Smooth muscle cell (in vitro differentiated cells): ENCODE results near the gene TFEB. TPM values are rescaled to one million over a fixed set of nuclear protein-coding genes. Genes with fewer than 3 reads are reported as not detected.

Experiments
- DNase-seq: peaks from one replicate; lab custom pipeline; 2025; ENCODE audit not compliant: unreplicated experiment; lab: John Stamatoyannopoulos, UW
- H2AFZ ChIP-seq: fragments of 200-600 bp; sonication (generic); 2 replicates; pipeline ENCODE4 v1.6.0; 2016; ENCODE audit warnings: antibody characterized with exemption, low read depth, mild to moderate bottlenecking
- H3F3A ChIP-seq: fragments of 200-600 bp; sonication (generic); 2 replicates; pipeline ENCODE4 v1.6.0; 2017; ENCODE audit warnings: antibody characterized with exemption, low read depth
- H3K27ac ChIP-seq: fragments of 200-600 bp; sonication (generic); 2 replicates; pipeline ENCODE4 v1.5.1; 2016; ENCODE audit warnings: low read depth, mild to moderate bottlenecking
- H3K27me3 ChIP-seq: fragments of 200-600 bp; sonication (generic); 2 replicates; pipeline ENCODE4 v1.6.1; 2016; ENCODE audit warnings: low read depth, mild to moderate bottlenecking
- H3K36me3 ChIP-seq: fragments of 200-600 bp; sonication (generic); 2 replicates; pipeline ENCODE4 v1.5.1; 2016; ENCODE audit warnings: low read depth
- H3K4me1 ChIP-seq: fragments of 200-600 bp; sonication (generic); 2 replicates; pipeline ENCODE4 v1.5.1; 2016; ENCODE audit warnings: low read depth
- H3K4me2 ChIP-seq: fragments of 200-600 bp; sonication (generic); 2 replicates; pipeline ENCODE4 v1.6.0; 2016; ENCODE audit warnings: mild to moderate bottlenecking
- H3K4me3 ChIP-seq: fragments of 200-600 bp; sonication (generic); 2 replicates; pipeline ENCODE4 v1.5.1; 2016; ENCODE audit warnings: mild to moderate bottlenecking
- H3K79me2 ChIP-seq: fragments of 200-600 bp; sonication (generic); 2 replicates; pipeline ENCODE4 v1.6.0; 2016; ENCODE audit warnings: low read depth, mild to moderate bottlenecking
- H3K9ac ChIP-seq: fragments of 200-600 bp; sonication (generic); 2 replicates; pipeline ENCODE4 v1.6.0; 2016; ENCODE audit warnings: low read depth
- H3K9me3 ChIP-seq: fragments of 200-600 bp; sonication (generic); replicated peaks from 2 replicates; pipeline ENCODE4 v1.5.1; 2016; ENCODE audit warnings: low read depth
- H4K20me1 ChIP-seq: fragments of 200-600 bp; sonication (generic); 2 replicates; pipeline ENCODE4 v1.6.0; 2016; ENCODE audit warnings: low read depth
- WGBS: methylation state at CpG from one replicate; pipeline ENCODE4 v1.1.7; 2016; ENCODE audit warnings: low lambda C conversion rate; 5-methylcytosine and 5-hydroxymethylcytosine counted together
- polyA plus RNA-seq: library from polyadenylated mRNA; unstranded; fragments of >200 nt; fragmentation: Nextera tagmentation; extraction: Ambion mirVana; gene quantifications from 2 replicates; pipeline ENCODE4 v1.2.1, GENCODE V29; 2016
- total RNA-seq: library from RNA; depleted of rRNA; stranded (reverse); fragments of >200 nt; gene quantifications from 2 replicates; pipeline ENCODE4 v1.2.3, GENCODE V29; 2014
- TF ChIP-seq, protein P1 (sequence below): fragments of 200-600 bp; sonication (generic); IDR thresholded peaks from 2 replicates; pipeline ENCODE4 v1.5.1; 2017; ENCODE audit warnings: borderline replicate concordance, mild to moderate bottlenecking, antibody characterized with exemption; ENCODE audit not compliant: insufficient read depth, poor library complexity, severe bottlenecking

The TFEB gene
- total and polyA plus RNA-seq, 2 experiments from 2014 or later, result 15.3 to 15.7 TPM

DNA sequence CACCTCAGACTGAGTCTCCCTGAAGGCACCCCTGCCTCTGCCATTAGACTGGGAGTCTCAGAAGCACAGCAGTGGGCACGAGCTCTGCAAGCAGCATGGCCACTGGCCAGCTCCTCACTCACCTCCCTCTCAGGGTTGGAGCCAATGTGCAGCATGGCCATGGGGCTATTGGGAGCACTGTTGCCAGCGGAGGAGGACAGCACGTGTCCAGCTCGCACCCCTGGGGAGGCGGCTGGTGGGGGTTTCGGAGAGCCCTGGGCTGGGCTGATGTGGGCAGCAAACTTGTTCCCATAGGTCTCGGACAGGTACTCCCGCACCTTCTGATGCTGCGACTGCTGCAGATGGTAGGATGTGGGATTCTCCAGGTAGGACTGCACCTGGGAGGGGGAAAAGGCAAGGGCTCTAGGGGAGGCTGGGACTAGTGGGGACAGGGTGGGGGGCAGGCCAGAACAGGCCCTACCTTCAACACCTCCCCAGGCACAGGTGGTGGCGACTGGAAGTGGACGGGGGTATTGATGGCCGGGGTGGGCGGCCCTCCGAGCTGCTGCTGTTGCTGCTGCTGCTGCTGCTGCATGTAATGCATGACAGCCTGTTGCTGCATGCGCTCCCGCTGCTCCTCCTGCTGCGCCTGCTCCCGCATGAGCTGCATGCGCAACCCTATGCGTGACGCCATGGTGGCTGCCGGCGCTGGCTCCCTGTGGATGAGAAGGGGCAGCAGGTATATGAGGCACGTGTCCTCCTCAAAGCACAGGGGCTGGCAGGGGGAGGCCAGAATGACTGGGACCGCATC, 44.7 kb downstream of the TFEB start:
- Histone ChIP-seq H3K36me3 (no peaks in the 10 kb centered on the region), H3F3A (no peaks in the 10 kb centered on the region), H3K27me3 (no peaks in the 10 kb centered on the region), H3K4me3 (no peak overlapping the region), H3K4me2 (no peak overlapping the region), H3K27ac (no peak overlapping the region), H4K20me1 (no peaks in the 10 kb centered on the region), H3K4me1 (no peaks in the 10 kb centered on the region), H2AFZ (no peak overlapping the region), H3K9ac (no peak overlapping the region), H3K79me2 (no peaks in the 10 kb centered on the region), H3K9me3 (no peaks in the 10 kb centered on the region)
- DNase-seq, result no peak
- WGBS, result 97% methylated on average over 24 of the region's 25 CpGs
- TF ChIP-seq, protein P1, sequence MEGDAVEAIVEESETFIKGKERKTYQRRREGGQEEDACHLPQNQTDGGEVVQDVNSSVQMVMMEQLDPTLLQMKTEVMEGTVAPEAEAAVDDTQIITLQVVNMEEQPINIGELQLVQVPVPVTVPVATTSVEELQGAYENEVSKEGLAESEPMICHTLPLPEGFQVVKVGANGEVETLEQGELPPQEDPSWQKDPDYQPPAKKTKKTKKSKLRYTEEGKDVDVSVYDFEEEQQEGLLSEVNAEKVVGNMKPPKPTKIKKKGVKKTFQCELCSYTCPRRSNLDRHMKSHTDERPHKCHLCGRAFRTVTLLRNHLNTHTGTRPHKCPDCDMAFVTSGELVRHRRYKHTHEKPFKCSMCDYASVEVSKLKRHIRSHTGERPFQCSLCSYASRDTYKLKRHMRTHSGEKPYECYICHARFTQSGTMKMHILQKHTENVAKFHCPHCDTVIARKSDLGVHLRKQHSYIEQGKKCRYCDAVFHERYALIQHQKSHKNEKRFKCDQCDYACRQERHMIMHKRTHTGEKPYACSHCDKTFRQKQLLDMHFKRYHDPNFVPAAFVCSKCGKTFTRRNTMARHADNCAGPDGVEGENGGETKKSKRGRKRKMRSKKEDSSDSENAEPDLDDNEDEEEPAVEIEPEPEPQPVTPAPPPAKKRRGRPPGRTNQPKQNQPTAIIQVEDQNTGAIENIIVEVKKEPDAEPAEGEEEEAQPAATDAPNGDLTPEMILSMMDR, result no peak

DNA sequence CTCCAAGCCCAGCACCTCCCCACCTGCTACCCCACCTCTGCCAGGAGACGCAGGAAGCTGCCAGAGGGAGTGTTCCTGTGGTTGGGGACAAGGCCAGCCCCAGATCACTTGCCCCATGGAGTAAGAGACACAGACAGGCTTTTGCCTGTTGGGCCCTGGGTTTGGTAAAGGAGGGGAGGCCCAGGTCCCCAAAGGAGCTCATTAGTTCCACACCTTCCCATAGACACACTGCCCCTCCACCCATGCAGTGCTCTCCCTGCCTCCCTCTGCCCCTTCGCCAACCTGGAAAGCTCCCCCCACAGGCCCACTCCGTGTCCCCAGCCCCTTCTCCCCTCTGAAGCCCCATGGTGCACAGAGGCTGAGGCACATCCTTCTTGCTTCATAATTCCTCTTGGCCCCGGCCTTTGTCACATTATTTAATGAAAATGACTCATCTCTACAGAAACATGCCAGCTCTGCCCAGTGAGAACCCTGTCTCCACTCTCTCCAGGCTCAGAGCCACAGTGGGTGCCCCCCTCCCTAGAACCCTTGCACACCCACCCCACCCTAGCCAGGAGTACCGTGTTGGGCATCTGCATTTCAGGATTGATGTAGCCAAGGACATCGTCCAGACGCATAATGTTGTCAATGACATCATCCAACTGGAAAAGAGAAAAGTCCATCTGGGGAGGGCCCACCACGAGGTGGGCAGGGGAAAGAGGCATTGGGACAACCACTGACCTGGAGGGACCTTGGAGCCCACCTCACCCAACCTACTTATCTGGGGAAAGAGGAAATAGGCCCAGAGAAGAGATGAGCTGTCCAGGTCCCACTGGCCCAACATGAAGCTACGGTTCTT, 46.0 kb downstream of the TFEB start:
- Histone ChIP-seq H3K27ac (no peak overlapping the region), H3K4me3 (no peak overlapping the region), H3F3A (no peaks in the 10 kb centered on the region), H3K4me2 (no peak overlapping the region), H2AFZ (no peak overlapping the region), H3K9ac (no peak overlapping the region), H3K79me2 (no peaks in the 10 kb centered on the region), H3K4me1 (no peaks in the 10 kb centered on the region), H3K9me3 (no peaks in the 10 kb centered on the region), H4K20me1 (no peaks in the 10 kb centered on the region), H3K36me3 (no peaks in the 10 kb centered on the region), H3K27me3 (no peaks in the 10 kb centered on the region)
- WGBS, result 70% methylated on average over 9 of the region's 9 CpGs
- DNase-seq, result no peak
- TF ChIP-seq, protein P1, result no peak

DNA sequence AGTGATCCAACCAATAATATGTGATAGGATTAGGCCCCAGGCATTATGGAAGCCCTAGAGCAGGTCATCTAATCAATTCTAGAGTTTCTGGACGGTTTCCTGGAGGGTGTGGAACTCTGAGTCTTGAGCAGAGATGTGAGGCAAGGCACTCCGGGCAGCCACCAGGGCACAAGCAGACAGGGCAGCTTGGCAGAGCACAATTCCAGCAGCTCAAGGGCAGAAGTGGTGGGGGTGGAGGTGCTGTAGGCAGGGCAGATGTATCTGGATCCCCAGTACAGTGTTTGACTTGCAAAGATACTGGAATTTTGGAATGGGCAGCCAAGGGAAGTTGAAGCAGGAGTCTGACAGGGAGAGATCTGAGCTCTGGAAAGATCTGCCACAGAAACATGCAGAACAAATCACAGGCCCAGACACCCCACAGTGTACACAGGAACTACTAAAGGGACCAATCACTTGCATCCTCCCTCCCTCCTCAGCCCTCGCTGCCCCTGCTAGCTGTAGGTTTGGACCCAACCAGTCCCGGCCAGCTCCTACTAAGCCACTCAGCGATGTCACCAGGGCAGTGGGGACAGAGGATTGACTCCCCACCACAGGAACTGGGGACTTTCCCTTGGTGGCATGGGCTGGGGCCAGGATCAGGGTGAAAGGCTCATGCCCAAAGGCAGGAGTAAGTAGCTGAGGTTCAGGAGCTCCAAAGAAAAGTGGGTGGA, 47.0 kb downstream of the TFEB start:
- Histone ChIP-seq H3K4me2 (no peak overlapping the region), H3K4me1 (peaks cover 1% of the 10 kb centered on the region), H2AFZ (no peak overlapping the region), H3F3A (no peaks in the 10 kb centered on the region), H4K20me1 (no peaks in the 10 kb centered on the region), H3K9me3 (no peaks in the 10 kb centered on the region), H3K27me3 (no peaks in the 10 kb centered on the region), H3K9ac (no peak overlapping the region), H3K79me2 (no peaks in the 10 kb centered on the region), H3K4me3 (no peak overlapping the region), H3K27ac (no peak overlapping the region), H3K36me3 (no peaks in the 10 kb centered on the region)
- DNase-seq, result no peak
- TF ChIP-seq, protein P1, result no peak
- WGBS, result 87% methylated on average over 5 of the region's 5 CpGs
